HepG2 (cell line): ENCODE results near the gene SMIM21. TPM values are rescaled to one million over a fixed set of nuclear protein-coding genes. Genes with fewer than 3 reads are reported as not detected.

Experiments used
- ATAC-seq: fragments of 200-7000 bp; cut with Tn5 transposase; 3 replicates; pipeline ENCODE4 v1.9.1; 2020; ENCODE audit warnings: mild to moderate bottlenecking, moderate library complexity
- BruUV-seq: library from RNA; stranded (reverse); fragments of 400-500 nt; replicated peaks from 2 replicates; lab custom pipeline; 2021; lab: Mats Ljungman, UMichigan
- CTCF ChIA-PET: fragments of 300-600 bp; formaldehyde crosslinking; extraction: SDS; loops from one replicate; lab custom pipeline; 2021; ENCODE audit warnings: low total read pairs, inconsistent platforms, low intra/inter-chr PET ratio; lab: Yijun Ruan, JAX
- POLR2A ChIA-PET: fragments of 350-600 bp; sonication (Branson Sonifier 250); formaldehyde crosslinking; loops from one replicate; lab custom pipeline; 2020; ENCODE audit warnings: antibody characterized with exemption, inconsistent platforms; lab: Yijun Ruan, JAX
- DNase-seq: peaks from one replicate; pipeline ENCODE4 v3.0.0-alpha.2; 2015; ENCODE audit warnings: low spot score
- FAIRE-seq: peaks from 3 replicates; lab custom pipeline; 2011; peaks lifted over from hg19 to GRCh38; lab: Jason Lieb, UNC
- H2AFZ ChIP-seq: one replicate; pipeline ENCODE4 v1.6.1; 2011; ENCODE audit warnings: low read length, inconsistent platforms
- H3K27ac ChIP-seq: fragments of 300-600 bp; 3 replicates; pipeline ENCODE4 v1.8.0; 2011; ENCODE audit warnings: mixed run types, mild to moderate bottlenecking, mixed read lengths, low read length, inconsistent platforms; ENCODE audit not compliant: insufficient read depth; ENCODE audit errors: extremely low read length
- H3K27me3 ChIP-seq, 2 experiments: fragments of 200-600 bp in 1 of 2; 2 replicates in 1 of 2; 3 replicates in 1 of 2; pipeline versions ENCODE4 v1.6.0 to v1.8.0; 2011; ENCODE audit warnings: low read length in 2 of 2, mild to moderate bottlenecking in 2 of 2, moderate library complexity in 2 of 2, inconsistent platforms in 1 of 2; ENCODE audit not compliant: insufficient read depth in 2 of 2, control insufficient read depth in 1 of 2
- H3K36me3 ChIP-seq, 2 experiments: fragments of 200-600 bp in 1 of 2; replicated peaks in 1 of 2; 2 replicates in 1 of 2; 3 replicates in 1 of 2; pipeline versions ENCODE4 v1.5.1 to v1.8.0; 2011; ENCODE audit warnings: low read length in 2 of 2, inconsistent platforms in 1 of 2; ENCODE audit not compliant: insufficient read depth in 2 of 2, control insufficient read depth in 1 of 2
- H3K4me1 ChIP-seq: 2 replicates; pipeline ENCODE4 v1.5.1; 2012; ENCODE audit warnings: low read length, inconsistent platforms; ENCODE audit not compliant: insufficient read depth
- H3K4me2 ChIP-seq: 2 replicates; pipeline ENCODE4 v1.6.0; 2011; ENCODE audit warnings: low read depth, low read length, inconsistent platforms
- H3K4me3 ChIP-seq, 3 experiments: fragments of 200-600 bp in 1 of 3; sonication (generic), shearing (Covaris generic) in 1 of 3; replicated peaks in 1 of 3; 2 replicates each; pipeline ENCODE4 v1.5.1; 2011 to 2016; ENCODE audit warnings: low read length in 3 of 3, inconsistent platforms in 2 of 3, low read depth in 2 of 3, mild to moderate bottlenecking in 2 of 3, control low read depth in 1 of 3, mixed read lengths in 1 of 3; ENCODE audit not compliant: insufficient read depth in 1 of 3
- H3K79me2 ChIP-seq: one replicate; pipeline ENCODE4 v1.6.1; 2011; ENCODE audit warnings: low read length, inconsistent platforms; ENCODE audit not compliant: insufficient read depth
- H3K9ac ChIP-seq: 2 replicates; pipeline ENCODE4 v1.6.0; 2011; ENCODE audit warnings: mild to moderate bottlenecking, low read depth, low read length, inconsistent platforms; ENCODE audit not compliant: insufficient read depth
- H3K9me3 ChIP-seq: 2 replicates; pipeline ENCODE4 v1.5.1; 2012; ENCODE audit warnings: mild to moderate bottlenecking, low read length
- H4K20me1 ChIP-seq: 2 replicates; pipeline ENCODE4 v1.6.0; 2011; ENCODE audit warnings: inconsistent platforms, mild to moderate bottlenecking, low read length, moderate library complexity; ENCODE audit not compliant: insufficient read depth
- AHR ChIP-seq: IDR thresholded peaks from 2 replicates; pipeline ENCODE4 v1.6.1; 2018; ENCODE audit warnings: missing genetic modification reagents, missing compliant biosample characterization
- HES4 ChIP-seq: sonication (generic); formaldehyde crosslinking; IDR thresholded peaks from 2 replicates; pipeline ENCODE4 v1.9.0; 2021; ENCODE audit warnings: mild to moderate bottlenecking, missing genetic modification reagents, borderline replicate concordance
- PAWR ChIP-seq: sonication (generic); formaldehyde crosslinking; IDR thresholded peaks from 2 replicates; pipeline ENCODE4 v1.4.0; 2020; ENCODE audit warnings: missing genetic modification reagents, mild to moderate bottlenecking, borderline replicate concordance
- ZC3H13 ChIP-seq: sonication (generic); formaldehyde crosslinking; IDR thresholded peaks from 2 replicates; pipeline ENCODE4 v1.8.1; 2023; ENCODE audit warnings: mild to moderate bottlenecking, missing genetic modification reagents, moderate library complexity
- ZNF331 ChIP-seq: sonication (generic); formaldehyde crosslinking; IDR thresholded peaks from 2 replicates; pipeline ENCODE4 v1.4.0; 2020; ENCODE audit warnings: missing genetic modification reagents
- ZNF501 ChIP-seq: sonication (generic); formaldehyde crosslinking; IDR thresholded peaks from 2 replicates; pipeline ENCODE4 v1.5.1; 2020; ENCODE audit warnings: mild to moderate bottlenecking, moderate library complexity, missing genetic modification reagents
- ZNF773 ChIP-seq: sonication (generic); formaldehyde crosslinking; IDR thresholded peaks from 2 replicates; pipeline ENCODE4 v1.4.0; 2020; ENCODE audit warnings: missing genetic modification reagents, borderline replicate concordance
- ZNF83 ChIP-seq: sonication (generic); formaldehyde crosslinking; IDR thresholded peaks from 2 replicates; pipeline ENCODE4 v1.4.0; 2020; ENCODE audit warnings: missing genetic modification reagents, mild to moderate bottlenecking, borderline replicate concordance
- ZNF879 ChIP-seq: sonication (generic); formaldehyde crosslinking; IDR thresholded peaks from 2 replicates; pipeline ENCODE4 v1.8.1; 2023; ENCODE audit warnings: missing genetic modification reagents
- WGBS: methylation state at CpG from one replicate; pipeline ENCODE4 v1.1.6; 2017; ENCODE audit warnings: low lambda C conversion rate; 5-methylcytosine and 5-hydroxymethylcytosine counted together
- in situ Hi-C: cut with HindIII; loops from 2 replicates; pipeline ENCODE4 v1.10.0; 2017; ENCODE audit warnings: low pct_unique_long_range_greater_than_20kb; ENCODE audit not compliant: extremely low pct_ligation_motif_present
- intact Hi-C: fragments of 100-400 bp; cut with micrococcal nuclease; formaldehyde crosslinking; loops from one replicate; pipeline ENCODE4 v1.10.0; 2022; ENCODE audit not compliant: unreplicated experiment
- polyA plus RNA-seq, 8 experiments: library from polyadenylated mRNA; depleted of rRNA in 3 of 8; stranded (reverse) in 7 of 8; unstranded in 1 of 8; fragments of >200 nt; fragmentation: Illumina TruSeq in 4 of 8; extraction: Trizol in 4 of 8; gene quantifications; 2 replicates each; pipeline versions ENCODE4 v1.2.1 to v1.2.3, GENCODE V29; 2011 to 2016; ENCODE audit warnings: low read depth in 4 of 8, missing spikeins in 1 of 8, mixed read lengths in 1 of 8; ENCODE audit not compliant: insufficient read depth in 1 of 8
- total RNA-seq, 5 experiments: library from RNA; depleted of rRNA; stranded (reverse); fragments of >200 nt; fragmentation: Illumina TruSeq; extraction: Trizol; gene quantifications; 2 replicates each; pipeline ENCODE4 v1.2.3, GENCODE V29; 2016; ENCODE audit warnings: low read depth in 1 of 5

Gene SMIM21
- total and polyA plus RNA-seq, 2 of the 13 experiments (the other 11 are each of a cell fraction or from before 2014, with no cell fraction given) = not detected

- in situ Hi-C loops = no loop called here
Observed at GRCh38 chr18:75400366-75400765, 27.1 kb downstream of the SMIM21 start.

GRCh38 chr18:75395137-75395536 is 32.4 kb downstream of the SMIM21 start:
- Histone ChIP-seq H3K4me1 (no peaks in the 10 kb centered on the region), H3K36me3 (no peaks in the 10 kb centered on the region), H3K79me2 (no peaks in the 10 kb centered on the region), H3K4me2 (no peak overlapping the region), H3K4me3 (no peak overlapping the region), H4K20me1 (no peaks in the 10 kb centered on the region; the same call in 1 of the 2 replicates), H2AFZ (no peak overlapping the region), H3K27me3 (peaks cover 0 to 7% of the 10 kb centered on the region in 2 experiments; a peak in 1 of 5 replicates), H3K9ac (no peak overlapping the region), H3K9me3 (no peaks in the 10 kb centered on the region), H3K27ac (no peak overlapping the region)
- CTCF ChIA-PET = no interaction called here
- intact Hi-C loops = no loop called here
- no peak for TF ChIP-seq ZC3H13 (CRISPR knock-in tag)
- TF ChIP-seq ZNF501 = no peak
- no peak for TF ChIP-seq HES4
- TF ChIP-seq ZNF879 (CRISPR knock-in tag) = no peak
- TF ChIP-seq AHR = no peak
- no peak for TF ChIP-seq ZNF331 (CRISPR knock-in tag)
- TF ChIP-seq ZNF83 (CRISPR knock-in tag) = no peak
- no peak for TF ChIP-seq PAWR (CRISPR knock-in tag)
- POLR2A ChIA-PET = no interaction called here
- BruUV-seq = no TSS peak
- in situ Hi-C loops = no loop called here
- 29% methylated on average over 7 of the region's 7 CpGs for WGBS
- no peak for DNase-seq
- ATAC-seq = no peak
- FAIRE-seq = no peak

More at GRCh38 chr18:75400366-75400765, 27.1 kb downstream of the SMIM21 start:
- ATAC-seq (no peak), FAIRE-seq (no peak), DNase-seq (no peak)
- 0% methylated on average over 2 of the region's 3 CpGs for WGBS
- intact Hi-C loops = no loop called here
- Histone ChIP-seq H3K4me3 (no peak overlapping the region), H3K27me3 (no peaks in the 10 kb centered on the region; a peak in 1 of 5 replicates), H3K79me2 (no peaks in the 10 kb centered on the region), H3K27ac (no peak overlapping the region), H3K4me1 (no peaks in the 10 kb centered on the region), H3K9ac (no peak overlapping the region), H3K4me2 (no peak overlapping the region), H2AFZ (no peak overlapping the region), H3K36me3 (no peaks in the 10 kb centered on the region), H4K20me1 (no peaks in the 10 kb centered on the region), H3K9me3 (no peaks in the 10 kb centered on the region)
- CTCF ChIA-PET = no interaction called here
- no peak for TF ChIP-seq ZNF773 (CRISPR knock-in tag)
- POLR2A ChIA-PET = no interaction called here
- no TSS peak for BruUV-seq
